ENCODE measurements around the gene PCSK5.

DNA sequence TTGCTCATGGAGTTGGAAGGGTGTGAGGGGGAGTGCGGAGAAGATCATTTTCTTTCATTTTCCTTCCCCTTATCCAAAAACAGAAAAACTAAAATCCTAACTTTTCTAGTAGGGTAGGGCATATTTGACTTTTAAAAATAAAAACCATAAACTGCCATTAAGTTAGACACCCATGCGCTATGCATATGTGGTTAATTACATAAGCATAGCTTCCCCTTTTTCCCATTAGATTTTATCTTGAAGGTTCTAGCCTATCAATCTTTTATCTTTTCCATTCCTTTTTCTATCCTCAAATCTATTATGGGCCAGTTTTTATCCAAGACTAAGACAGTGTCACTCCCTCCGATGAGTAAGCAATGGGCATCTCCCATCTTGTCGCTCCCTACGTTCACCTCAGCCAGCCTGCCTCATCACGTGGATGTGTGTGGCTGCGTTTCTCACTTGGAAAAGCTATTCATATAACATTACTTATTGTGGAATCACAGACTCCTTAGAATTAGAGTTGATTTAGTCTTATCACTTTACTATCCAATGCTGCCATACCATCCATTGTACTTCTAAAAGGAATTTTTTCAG, 49.2 kb downstream of the PCSK5 start:
- TF ChIP-seq POLR2AphosphoS5 (IDR thresholded peaks at IDR 0.05) (no peak), CTCF (IDR thresholded peaks at IDR 0.05; ENCODE audit: poor library complexity, severe bottlenecking) (no peak), TAF1 (IDR thresholded peaks at IDR 0.05; ENCODE audit: low read depth) (no peak)

All from neural cell (in vitro differentiated cells).